HG03025 (cell line): Measurements from ENCODE around the gene UBE2I.

Experiments
- ATAC-seq: cut with Tn5 transposase; IDR thresholded peaks from one replicate; pipeline ENCODE4 v1.9.1; 2021; ENCODE audit warnings: mild to moderate bottlenecking, moderate library complexity; ENCODE audit not compliant: unreplicated experiment, low FRiP score

Gene UBE2I

GRCh38 chr16:1312467-1312816, 3.0 kb downstream of the UBE2I start:
- ATAC-seq = no peak

GRCh38 chr16:1312903-1313302, 3.5 kb downstream of the UBE2I start:
- no peak for ATAC-seq

- ATAC-seq = no peak
These were observed 4.4 kb downstream of the UBE2I start for GRCh38 chr16:1313721-1314369.

GRCh38 chr16:1314399-1315068, 5.1 kb downstream of the UBE2I start:
- no peak for ATAC-seq

GRCh38 chr16:1315081-1316032, 5.9 kb downstream of the UBE2I start:
- ATAC-seq = no peak

GRCh38 chr16:1316033-1316405, 6.6 kb downstream of the UBE2I start:
- no peak for ATAC-seq

- ATAC-seq = no peak
These were observed 8.2 kb downstream of the UBE2I start for GRCh38 chr16:1317479-1318267.

GRCh38 chr16:1318268-1318545, 8.8 kb downstream of the UBE2I start:
- no peak for ATAC-seq

- ATAC-seq = no peak
These were observed 9.6 kb downstream of the UBE2I start for GRCh38 chr16:1319041-1319440.

GRCh38 chr16:1320097-1320496, 10.7 kb downstream of the UBE2I start:
- no peak for ATAC-seq

GRCh38 chr16:1320658-1321240, 11.3 kb downstream of the UBE2I start:
- no peak for ATAC-seq

- no peak for ATAC-seq
These were observed 13.0 kb downstream of the UBE2I start for GRCh38 chr16:1322407-1322806.

GRCh38 chr16:1323296-1324239, 14.1 kb downstream of the UBE2I start:
- no peak for ATAC-seq

GRCh38 chr16:1324286-1324826, 14.9 kb downstream of the UBE2I start:
- no peak for ATAC-seq

GRCh38 chr16:1325261-1325660, 15.8 kb downstream of the UBE2I start:
- no peak for ATAC-seq

GRCh38 chr16:1325673-1326371, 16.4 kb downstream of the UBE2I start:
- ATAC-seq = no peak

GRCh38 chr16:1326391-1326790, 17.0 kb downstream of the UBE2I start:
- no peak for ATAC-seq

GRCh38 chr16:1326946-1327618, 17.6 kb downstream of the UBE2I start:
- ATAC-seq = no peak
